Esophagus (tissue), 2 donors: ENCODE data around the gene IFT81. TPM values are rescaled to one million over a fixed set of nuclear protein-coding genes. Genes with fewer than 3 reads are reported as not detected.
A peak's percentile ranks its signal among the peaks of the same experiment; 100 is the strongest.

Experiments
- H3K27ac ChIP-seq, 2 donors: one replicate each; pipeline ENCODE4 v1.5.1; 2013; ENCODE audit warnings: low read depth in 2 of 2, mild to moderate bottlenecking in 2 of 2, inconsistent platforms in 1 of 2, low read length in 1 of 2, moderate library complexity in 1 of 2
- H3K27me3 ChIP-seq, 2 donors: one replicate each; pipeline ENCODE4 v1.6.1; 2013; ENCODE audit warnings: low read length in 2 of 2, control low read depth in 1 of 2, mild to moderate bottlenecking in 1 of 2; ENCODE audit not compliant: insufficient read depth in 2 of 2, control insufficient read depth in 1 of 2
- H3K36me3 ChIP-seq, 2 donors: one replicate each; pipeline ENCODE4 v1.6.1; 2013; ENCODE audit warnings: low read length in 1 of 2; ENCODE audit not compliant: control insufficient read depth in 2 of 2, insufficient read depth in 2 of 2
- H3K4me1 ChIP-seq, 2 donors: one replicate each; pipeline ENCODE4 v1.6.1; 2013; ENCODE audit warnings: low read length in 1 of 2; ENCODE audit not compliant: control insufficient read depth in 2 of 2, insufficient read depth in 2 of 2
- H3K4me3 ChIP-seq, 2 donors: one replicate each; pipeline ENCODE4 v1.5.1; 2013; ENCODE audit warnings: low read length in 2 of 2, mild to moderate bottlenecking in 2 of 2, low read depth in 1 of 2, moderate library complexity in 1 of 2
- H3K9me3 ChIP-seq, 2 donors: one replicate each; pipeline ENCODE4 v1.6.1; 2013; ENCODE audit warnings: mild to moderate bottlenecking in 2 of 2, low read depth in 1 of 2, low read length in 1 of 2, moderate library complexity in 1 of 2; ENCODE audit not compliant: control insufficient read depth in 2 of 2, insufficient read depth in 1 of 2
- WGBS, 2 donors: extraction: QIAGEN DNeasy Blood & Tissue Kit; methylation state at CpG; one replicate each; pipeline ENCODE4 v1.1.7; 2013; 5-methylcytosine and 5-hydroxymethylcytosine counted together
- polyA plus RNA-seq, 2 donors: library from polyadenylated mRNA; stranded (reverse); fragments of 200-250 nt; gene quantifications; one replicate each; pipeline ENCODE4 v1.2.3, GENCODE V29; 2013
- donor health status: healthy with polysubstance abuse.
- donor health status: Bipolar disorder and iron deficiency.

The IFT81 gene
- polyA plus RNA-seq, 2 donors, result 1.9 to 3.5 TPM

- H3K27ac ChIP-seq, result peak overlapping the region; percentile 96 to 99
- peaks cover 4 to 23% of the 10 kb centered on the region in 2 donors for H3K4me1 ChIP-seq
- no peaks in the 10 kb centered on the region for H3K36me3 ChIP-seq
- H3K4me3 ChIP-seq, result no peak overlapping the region
- H3K9me3 ChIP-seq, result no peaks in the 10 kb centered on the region
- H3K27me3 ChIP-seq, result no peaks in the 10 kb centered on the region
- 44 to 48% methylated on average over 4 of the region's 4 CpGs for WGBS, 2 donors
These were observed 122.6 kb downstream of the IFT81 start for GRCh38 chr12:110246636-110247339.

- Histone ChIP-seq H3K27ac (peak overlapping the region; percentile 96 to 99), H3K9me3 (no peaks in the 10 kb centered on the region), H3K4me1 (peaks cover 4 to 23% of the 10 kb centered on the region in 2 donors), H3K27me3 (no peaks in the 10 kb centered on the region), H3K36me3 (no peaks in the 10 kb centered on the region), H3K4me3 (peak overlapping the region in 1 of 2 donors; percentile 11)
- 38 to 41% methylated on average over 14 of the region's 14 CpGs for WGBS, 2 donors
These were observed 123.4 kb downstream of the IFT81 start for GRCh38 chr12:110247340-110248095.

- Histone ChIP-seq H3K4me3 (no peak overlapping the region), H3K27me3 (no peaks in the 10 kb centered on the region), H3K27ac (peak overlapping the region; percentile 96 to 99), H3K36me3 (no peaks in the 10 kb centered on the region), H3K9me3 (no peaks in the 10 kb centered on the region), H3K4me1 (peaks cover 4 to 23% of the 10 kb centered on the region in 2 donors)
- WGBS, 2 donors, result 48 to 53% methylated on average over 4 of the region's 4 CpGs
These were observed 123.9 kb downstream of the IFT81 start for GRCh38 chr12:110248096-110248447.

- WGBS, 2 donors, result 25 to 30% methylated on average over 4 of the region's 4 CpGs
- no peak overlapping the region for H3K4me3 ChIP-seq
- peak overlapping the region; percentile 72 to 96 for H3K27ac ChIP-seq
- H3K9me3 ChIP-seq, result no peaks in the 10 kb centered on the region
- H3K27me3 ChIP-seq, result no peaks in the 10 kb centered on the region
- peaks cover 4 to 23% of the 10 kb centered on the region in 2 donors for H3K4me1 ChIP-seq
- H3K36me3 ChIP-seq, result no peaks in the 10 kb centered on the region
These were observed 124.9 kb downstream of the IFT81 start for GRCh38 chr12:110249105-110249504.

- Histone ChIP-seq H3K4me3 (no peak overlapping the region), H3K27ac (peak overlapping the region; percentile 62 to 96), H3K27me3 (no peaks in the 10 kb centered on the region), H3K9me3 (no peaks in the 10 kb centered on the region), H3K36me3 (no peaks in the 10 kb centered on the region), H3K4me1 (peaks cover 4 to 23% of the 10 kb centered on the region in 2 donors)
- 75 to 81% methylated on average over 7 of the region's 7 CpGs for WGBS, 2 donors
These were observed 125.6 kb downstream of the IFT81 start for GRCh38 chr12:110249716-110250225.

GRCh38 chr12:110251381-110251780, 127.2 kb downstream of the IFT81 start:
- Histone ChIP-seq H3K4me3 (no peak overlapping the region), H3K36me3 (no peaks in the 10 kb centered on the region), H3K27ac (no peak overlapping the region), H3K4me1 (peaks cover 2 to 23% of the 10 kb centered on the region in 2 donors), H3K27me3 (no peaks in the 10 kb centered on the region), H3K9me3 (no peaks in the 10 kb centered on the region)
- 87% methylated on average over 7 of the region's 7 CpGs for WGBS, 2 donors

GRCh38 chr12:110252716-110253115, 128.6 kb downstream of the IFT81 start:
- 80 to 88% methylated on average over 9 of the region's 9 CpGs for WGBS, 2 donors
- no peaks in the 10 kb centered on the region for H3K27me3 ChIP-seq
- no peak overlapping the region for H3K4me3 ChIP-seq
- no peak overlapping the region for H3K27ac ChIP-seq
- H3K4me1 ChIP-seq, result peaks cover 0 to 13% of the 10 kb centered on the region in 2 donors
- H3K36me3 ChIP-seq, result no peaks in the 10 kb centered on the region
- H3K9me3 ChIP-seq, result no peaks in the 10 kb centered on the region

GRCh38 chr12:110253176-110253575, 129.0 kb downstream of the IFT81 start:
- no peaks in the 10 kb centered on the region for H3K9me3 ChIP-seq
- 50 to 64% methylated on average over 9 of the region's 9 CpGs for WGBS, 2 donors
- no peaks in the 10 kb centered on the region for H3K36me3 ChIP-seq
- no peaks in the 10 kb centered on the region for H3K27me3 ChIP-seq
- H3K4me3 ChIP-seq, result no peak overlapping the region
- peaks cover 0 to 13% of the 10 kb centered on the region in 2 donors for H3K4me1 ChIP-seq
- no peak overlapping the region for H3K27ac ChIP-seq

GRCh38 chr12:110254971-110255540, 130.9 kb downstream of the IFT81 start:
- peaks cover 2 to 4% of the 10 kb centered on the region in 2 donors for H3K4me1 ChIP-seq
- H3K9me3 ChIP-seq, result no peaks in the 10 kb centered on the region
- no peaks in the 10 kb centered on the region for H3K36me3 ChIP-seq
- H3K27ac ChIP-seq, result no peak overlapping the region
- 75 to 90% methylated on average over 6 of the region's 6 CpGs for WGBS, 2 donors
- H3K27me3 ChIP-seq, result no peaks in the 10 kb centered on the region
- no peak overlapping the region for H3K4me3 ChIP-seq
